ENCODE measurements around the gene PRRC2C. TPM values are rescaled to one million over a fixed set of nuclear protein-coding genes. Genes with fewer than 3 reads are reported as not detected.
"Not testable (repeated sequence)": the region's sequence is repeated elsewhere in the genome, so short reads cannot be mapped to it uniquely, and the experiment has no call there.

PRRC2C gene
- total RNA-seq, 1 experiment from 2014 or later: 208 TPM

DNA sequence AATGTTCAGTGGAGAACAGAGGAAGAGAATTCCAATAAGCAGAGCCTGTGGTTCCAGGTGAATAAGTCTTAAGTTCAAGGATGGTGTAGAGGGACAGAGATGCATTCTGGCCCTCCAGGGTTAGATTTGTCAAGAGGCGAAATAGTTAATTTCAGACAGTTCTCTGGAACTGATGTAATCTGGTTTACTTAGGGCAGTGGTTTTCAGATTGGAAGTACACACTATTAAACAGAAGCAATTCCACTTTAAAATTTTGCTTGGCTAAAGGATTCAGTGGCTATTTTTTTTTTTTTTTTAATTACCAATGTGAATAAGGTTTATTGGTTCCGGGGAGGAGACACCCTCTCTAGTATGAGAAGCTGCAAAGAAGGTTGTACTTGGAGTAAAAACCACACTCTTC lies 111.4 kb downstream of the PRRC2C start:
- ChIA-PET POLR2A (no interaction called here), CTCF (interaction anchor here (1.0 kb wide), 1 partner anchor 245 kb away, joined by 3 read pairs; the partner anchor contains the start of gene DNM3)
- DNase-seq: no peak
- BruUV-seq (replicated peaks): no TSS peak
- 0 out of 2 replicates have a peak, but pooled peaks cover 1% of the 10 kb centered on the region for H3K36me3 ChIP-seq (ENCODE audit: control insufficient read depth, insufficient read depth, low read length)
- TF ChIP-seq, protein P1, sequence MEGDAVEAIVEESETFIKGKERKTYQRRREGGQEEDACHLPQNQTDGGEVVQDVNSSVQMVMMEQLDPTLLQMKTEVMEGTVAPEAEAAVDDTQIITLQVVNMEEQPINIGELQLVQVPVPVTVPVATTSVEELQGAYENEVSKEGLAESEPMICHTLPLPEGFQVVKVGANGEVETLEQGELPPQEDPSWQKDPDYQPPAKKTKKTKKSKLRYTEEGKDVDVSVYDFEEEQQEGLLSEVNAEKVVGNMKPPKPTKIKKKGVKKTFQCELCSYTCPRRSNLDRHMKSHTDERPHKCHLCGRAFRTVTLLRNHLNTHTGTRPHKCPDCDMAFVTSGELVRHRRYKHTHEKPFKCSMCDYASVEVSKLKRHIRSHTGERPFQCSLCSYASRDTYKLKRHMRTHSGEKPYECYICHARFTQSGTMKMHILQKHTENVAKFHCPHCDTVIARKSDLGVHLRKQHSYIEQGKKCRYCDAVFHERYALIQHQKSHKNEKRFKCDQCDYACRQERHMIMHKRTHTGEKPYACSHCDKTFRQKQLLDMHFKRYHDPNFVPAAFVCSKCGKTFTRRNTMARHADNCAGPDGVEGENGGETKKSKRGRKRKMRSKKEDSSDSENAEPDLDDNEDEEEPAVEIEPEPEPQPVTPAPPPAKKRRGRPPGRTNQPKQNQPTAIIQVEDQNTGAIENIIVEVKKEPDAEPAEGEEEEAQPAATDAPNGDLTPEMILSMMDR (IDR thresholded peaks at IDR 0.05; ENCODE audit: insufficient read depth in 1 of 2, low read depth in 1 of 2, low read length in 1 of 2, severe bottlenecking in 1 of 2, unreplicated experiment in 1 of 2): no peak
- Mint-ChIP-seq H3K27ac (ENCODE audit: unreplicated experiment) (peak overlapping the region; percentile 9), H3K4me3 (ENCODE audit: unreplicated experiment) (no peak overlapping the region), H3K9me3 (ENCODE audit: unreplicated experiment) (no peaks in the 10 kb centered on the region), H3K27me3 (ENCODE audit: insufficient read depth, unreplicated experiment) (no peaks in the 10 kb centered on the region), H3K4me1 (ENCODE audit: low read depth, unreplicated experiment) (no peaks in the 10 kb centered on the region), H3K36me3 (ENCODE audit: insufficient read depth, unreplicated experiment) (peaks cover 60% of the 10 kb centered on the region)
- H3K9me3 ChIP-seq: no peaks in the 10 kb centered on the region
- intact Hi-C loops (cut with micrococcal nuclease; ENCODE audit: unreplicated experiment): no loop called here
- no peaks in the 10 kb centered on the region for H3K4me1 ChIP-seq
- H3K27me3 ChIP-seq (replicated peaks; ENCODE audit: control insufficient read depth, insufficient read depth, low read length): no peaks in the 10 kb centered on the region
- no peak overlapping the region for H3K4me3 ChIP-seq (ENCODE audit: low read depth, low read length)

GRCh38 chr1:171597203-171597602 lies 111.9 kb downstream of the PRRC2C start:
- Histone ChIP-seq H3K36me3 (ENCODE audit: control insufficient read depth, insufficient read depth, low read length) (0 out of 2 replicates have a peak, but pooled peaks cover 1% of the 10 kb centered on the region), H3K4me1 (no peaks in the 10 kb centered on the region), H3K4me3 (ENCODE audit: low read depth, low read length) (no peak overlapping the region), H3K9me3 (no peaks in the 10 kb centered on the region), H3K27me3 (replicated peaks; ENCODE audit: control insufficient read depth, insufficient read depth, low read length) (no peaks in the 10 kb centered on the region)
- TF ChIP-seq, protein P1 (IDR thresholded peaks at IDR 0.05; ENCODE audit: insufficient read depth in 1 of 2, low read depth in 1 of 2, low read length in 1 of 2, severe bottlenecking in 1 of 2, unreplicated experiment in 1 of 2): no peak
- Mint-ChIP-seq H3K27ac (ENCODE audit: unreplicated experiment) (no peak overlapping the region), H3K4me1 (ENCODE audit: low read depth, unreplicated experiment) (no peaks in the 10 kb centered on the region), H3K36me3 (ENCODE audit: insufficient read depth, unreplicated experiment) (peaks cover 55% of the 10 kb centered on the region), H3K4me3 (ENCODE audit: unreplicated experiment) (no peak overlapping the region), H3K9me3 (ENCODE audit: unreplicated experiment) (no peaks in the 10 kb centered on the region), H3K27me3 (ENCODE audit: insufficient read depth, unreplicated experiment) (no peaks in the 10 kb centered on the region)
- intact Hi-C loops (cut with micrococcal nuclease; ENCODE audit: unreplicated experiment): no loop called here
- BruUV-seq (replicated peaks): no TSS peak
- ChIA-PET CTCF (no interaction called here), POLR2A (no interaction called here)
- no peak for DNase-seq

DNA sequence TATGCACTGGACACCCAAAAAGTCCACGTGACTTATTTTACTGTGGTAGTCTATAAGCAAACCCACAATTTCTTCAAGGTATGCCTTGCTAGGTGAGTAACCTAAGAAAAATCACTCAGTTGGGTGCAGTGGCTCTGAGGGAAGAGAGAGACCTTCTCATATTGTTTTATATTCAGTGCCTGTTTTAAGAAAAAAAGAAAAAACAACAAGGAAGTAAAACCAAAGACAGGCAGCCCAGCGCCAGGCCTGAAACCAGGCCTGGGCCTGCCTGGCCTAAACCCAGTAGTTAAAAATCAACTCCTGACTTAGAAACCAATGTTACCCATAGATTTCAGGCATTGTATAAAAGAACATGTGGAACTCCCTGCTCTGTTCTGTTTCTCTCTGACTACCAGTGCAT lies 115.0 kb downstream of the PRRC2C start:
- H3K36me3 Mint-ChIP-seq (ENCODE audit: insufficient read depth, unreplicated experiment): peaks cover 32% of the 10 kb centered on the region
- intact Hi-C loops (cut with micrococcal nuclease; ENCODE audit: unreplicated experiment); BruUV-seq (replicated peaks); H3K4me3 Mint-ChIP-seq (ENCODE audit: unreplicated experiment); H3K27ac Mint-ChIP-seq (ENCODE audit: unreplicated experiment); H3K9me3 Mint-ChIP-seq (ENCODE audit: unreplicated experiment); H3K4me3 ChIP-seq (ENCODE audit: low read depth, low read length); H3K9me3 ChIP-seq; POLR2A ChIA-PET; H3K36me3 ChIP-seq (ENCODE audit: control insufficient read depth, insufficient read depth, low read length); H3K4me1 Mint-ChIP-seq (ENCODE audit: low read depth, unreplicated experiment); H3K27me3 Mint-ChIP-seq (ENCODE audit: insufficient read depth, unreplicated experiment); CTCF ChIA-PET; H3K27me3 ChIP-seq (replicated peaks; ENCODE audit: control insufficient read depth, insufficient read depth, low read length); H3K4me1 ChIP-seq; DNase-seq: not testable (repeated sequence)

- DNase-seq: no peak
- TF ChIP-seq, protein P1 (IDR thresholded peaks at IDR 0.05; ENCODE audit: insufficient read depth in 1 of 2, low read depth in 1 of 2, low read length in 1 of 2, severe bottlenecking in 1 of 2, unreplicated experiment in 1 of 2): no peak
- POLR2A ChIA-PET: no interaction called here
- peaks cover 31% of the 10 kb centered on the region for H3K36me3 Mint-ChIP-seq (ENCODE audit: insufficient read depth, unreplicated experiment)
- no peaks in the 10 kb centered on the region for H3K27me3 Mint-ChIP-seq (ENCODE audit: insufficient read depth, unreplicated experiment)
- Histone ChIP-seq H3K4me3 (ENCODE audit: low read depth, low read length) (no peak overlapping the region), H3K4me1 (no peaks in the 10 kb centered on the region), H3K27me3 (replicated peaks; ENCODE audit: control insufficient read depth, insufficient read depth, low read length) (no peaks in the 10 kb centered on the region), H3K9me3 (no peaks in the 10 kb centered on the region), H3K36me3 (ENCODE audit: control insufficient read depth, insufficient read depth, low read length) (no peaks in the 10 kb centered on the region)
- intact Hi-C loops (cut with micrococcal nuclease; ENCODE audit: unreplicated experiment): no loop called here
- no TSS peak for BruUV-seq (replicated peaks)
- CTCF ChIA-PET: no interaction called here
- H3K4me3 Mint-ChIP-seq (ENCODE audit: unreplicated experiment): no peak overlapping the region
- H3K9me3 Mint-ChIP-seq (ENCODE audit: unreplicated experiment): no peaks in the 10 kb centered on the region
- H3K27ac Mint-ChIP-seq (ENCODE audit: unreplicated experiment): no peak overlapping the region
- H3K4me1 Mint-ChIP-seq (ENCODE audit: low read depth, unreplicated experiment): no peaks in the 10 kb centered on the region
These were observed 115.5 kb downstream of the PRRC2C start for GRCh38 chr1:171600862-171601261.

GRCh38 chr1:171603042-171603441 lies 117.7 kb downstream of the PRRC2C start:
- H3K4me3 ChIP-seq (ENCODE audit: low read depth, low read length); H3K4me3 Mint-ChIP-seq (ENCODE audit: unreplicated experiment); DNase-seq; BruUV-seq (replicated peaks); POLR2A ChIA-PET; CTCF ChIA-PET; intact Hi-C loops (cut with micrococcal nuclease; ENCODE audit: unreplicated experiment); H3K4me1 ChIP-seq; H3K36me3 ChIP-seq (ENCODE audit: control insufficient read depth, insufficient read depth, low read length); H3K4me1 Mint-ChIP-seq (ENCODE audit: low read depth, unreplicated experiment); H3K27me3 ChIP-seq (replicated peaks; ENCODE audit: control insufficient read depth, insufficient read depth, low read length); H3K9me3 Mint-ChIP-seq (ENCODE audit: unreplicated experiment); H3K27ac Mint-ChIP-seq (ENCODE audit: unreplicated experiment); H3K27me3 Mint-ChIP-seq (ENCODE audit: insufficient read depth, unreplicated experiment); H3K9me3 ChIP-seq: not testable (repeated sequence)
- peaks cover 14% of the 10 kb centered on the region for H3K36me3 Mint-ChIP-seq (ENCODE audit: insufficient read depth, unreplicated experiment)

Data from Caco-2 (cell line).